Thyroid gland (tissue), 4 donors: ENCODE measurements around the gene TGFBR1.

ENCODE experiments used
- POLR2A ChIP-seq, 2 donors: fragments of 450-650 bp; IDR thresholded peaks; one replicate each; pipeline ENCODE4 v1.6.1; 2017; ENCODE audit warnings: antibody characterized with exemption in 2 of 2, mild to moderate bottlenecking in 2 of 2, moderate library complexity in 1 of 2
- TF ChIP-seq, protein P1 (sequence below), 6 experiments: fragments of 200-600 bp in 3 of 6; fragments of 450-650 bp in 3 of 6; sonication (generic) in 3 of 6; IDR thresholded peaks; one replicate each; pipeline ENCODE4 v1.5.1; 2016 to 2019; ENCODE audit warnings: antibody characterized with exemption in 6 of 6, mild to moderate bottlenecking in 2 of 6, inconsistent platforms in 1 of 6, moderate library complexity in 1 of 6

GRCh38 chr9:99167119-99167518 is 62.2 kb downstream of the TGFBR1 start:
- TF ChIP-seq POLR2A (IDR thresholded peaks at IDR 0.05), result no peak
- TF ChIP-seq, protein P1, sequence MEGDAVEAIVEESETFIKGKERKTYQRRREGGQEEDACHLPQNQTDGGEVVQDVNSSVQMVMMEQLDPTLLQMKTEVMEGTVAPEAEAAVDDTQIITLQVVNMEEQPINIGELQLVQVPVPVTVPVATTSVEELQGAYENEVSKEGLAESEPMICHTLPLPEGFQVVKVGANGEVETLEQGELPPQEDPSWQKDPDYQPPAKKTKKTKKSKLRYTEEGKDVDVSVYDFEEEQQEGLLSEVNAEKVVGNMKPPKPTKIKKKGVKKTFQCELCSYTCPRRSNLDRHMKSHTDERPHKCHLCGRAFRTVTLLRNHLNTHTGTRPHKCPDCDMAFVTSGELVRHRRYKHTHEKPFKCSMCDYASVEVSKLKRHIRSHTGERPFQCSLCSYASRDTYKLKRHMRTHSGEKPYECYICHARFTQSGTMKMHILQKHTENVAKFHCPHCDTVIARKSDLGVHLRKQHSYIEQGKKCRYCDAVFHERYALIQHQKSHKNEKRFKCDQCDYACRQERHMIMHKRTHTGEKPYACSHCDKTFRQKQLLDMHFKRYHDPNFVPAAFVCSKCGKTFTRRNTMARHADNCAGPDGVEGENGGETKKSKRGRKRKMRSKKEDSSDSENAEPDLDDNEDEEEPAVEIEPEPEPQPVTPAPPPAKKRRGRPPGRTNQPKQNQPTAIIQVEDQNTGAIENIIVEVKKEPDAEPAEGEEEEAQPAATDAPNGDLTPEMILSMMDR (IDR thresholded peaks at IDR 0.05), result no peak
